K562 (cell line): ENCODE data around the gene DIS3L2. TPM values are rescaled to one million over a fixed set of nuclear protein-coding genes. Genes with fewer than 3 reads are reported as not detected.
A peak's percentile ranks its signal among the peaks of the same experiment; 100 is the strongest.

ENCODE experiments used
- ATAC-seq: fragments of 200-7000 bp; cut with Tn5 transposase; 3 replicates; pipeline ENCODE4 v1.9.1; 2020; ENCODE audit warnings: moderate library complexity
- BruUV-seq: library from RNA; stranded (reverse); fragments of 400-500 nt; replicated peaks from 2 replicates; lab custom pipeline; 2021; lab: Mats Ljungman, UMichigan
- CTCF ChIA-PET: fragments of 300-600 bp; formaldehyde crosslinking; extraction: SDS; loops from one replicate; lab custom pipeline; 2021; ENCODE audit warnings: low intra/inter-chr PET ratio; lab: Yijun Ruan, JAX
- POLR2A ChIA-PET: fragments of 300-600, 350-650 bp; sonication (Branson Sonifier 250); formaldehyde crosslinking; extraction: SDS; loops from one replicate; lab custom pipeline; 2021; ENCODE audit warnings: antibody characterized with exemption, inconsistent platforms; lab: Yijun Ruan, JAX
- DNase-seq, 4 experiments: peaks; one replicate each; pipeline versions ENCODE4 v3.0.0 to v3.0.0-alpha.2; 2011 to 2018; ENCODE audit warnings: low spot score in 3 of 4, mixed read lengths in 3 of 4; ENCODE audit errors: extremely low read depth in 1 of 4
- FAIRE-seq: peaks from 2 replicates; lab custom pipeline; 2011; peaks lifted over from hg19 to GRCh38; lab: Jason Lieb, UNC
- H2AFZ ChIP-seq: 2 replicates; pipeline ENCODE4 v1.6.0; 2011; ENCODE audit warnings: low read depth, low read length, control low read depth, inconsistent platforms
- H3K27ac ChIP-seq: fragments of 200-600 bp; 3 replicates; pipeline ENCODE4 v1.8.0; 2011; ENCODE audit warnings: low read depth, mild to moderate bottlenecking, control low read depth, inconsistent platforms, low read length, moderate library complexity, mixed read lengths; ENCODE audit errors: extremely low read depth
- H3K27me3 ChIP-seq, 2 experiments: fragments of 300-600 bp in 1 of 2; 2 replicates in 1 of 2; 3 replicates in 1 of 2; pipeline versions ENCODE4 v1.6.0 to v1.8.0; 2011; ENCODE audit warnings: inconsistent platforms in 2 of 2, low read length in 2 of 2, mild to moderate bottlenecking in 1 of 2, mixed read lengths in 1 of 2, moderate library complexity in 1 of 2; ENCODE audit not compliant: control insufficient read depth in 2 of 2, insufficient read depth in 2 of 2
- H3K36me3 ChIP-seq: fragments of 300-600 bp; 3 replicates; pipeline ENCODE4 v1.8.0; 2011; ENCODE audit warnings: mild to moderate bottlenecking, low read length, inconsistent platforms; ENCODE audit not compliant: control insufficient read depth, insufficient read depth
- H3K4me1 ChIP-seq, 2 experiments: fragments of 200-600 bp in 1 of 2; replicated peaks in 1 of 2; 2 replicates in 1 of 2; 3 replicates in 1 of 2; pipeline versions ENCODE4 v1.5.1 to v1.8.0; 2011; ENCODE audit warnings: inconsistent platforms in 2 of 2, low read length in 2 of 2, mild to moderate bottlenecking in 1 of 2, mixed read lengths in 1 of 2, moderate library complexity in 1 of 2; ENCODE audit not compliant: control insufficient read depth in 2 of 2, insufficient read depth in 2 of 2
- H3K4me2 ChIP-seq: 2 replicates; pipeline ENCODE4 v1.6.1; 2011; ENCODE audit warnings: low read length, control low read depth, inconsistent platforms, mixed read lengths; ENCODE audit not compliant: insufficient read depth
- H3K4me3 ChIP-seq: fragments of 200-600 bp; sonication (generic), shearing (Covaris generic); 2 replicates; pipeline ENCODE4 v1.5.1; 2016; ENCODE audit warnings: control low read depth, inconsistent platforms
- H3K79me2 ChIP-seq: fragments of 200-600 bp; 3 replicates; pipeline ENCODE4 v1.8.0; 2011; ENCODE audit warnings: low read length, inconsistent platforms; ENCODE audit not compliant: control insufficient read depth, insufficient read depth
- H3K9ac ChIP-seq, 2 experiments: 2 replicates each; pipeline versions ENCODE4 v1.6.0 to v1.6.1; 2011; ENCODE audit warnings: low read depth in 2 of 2, low read length in 2 of 2, control low read depth in 1 of 2, inconsistent platforms in 1 of 2, mild to moderate bottlenecking in 1 of 2, mixed read lengths in 1 of 2; ENCODE audit not compliant: insufficient read depth in 1 of 2
- H3K9me1 ChIP-seq: one replicate; pipeline ENCODE4 v1.6.0; 2011; ENCODE audit warnings: inconsistent platforms, mild to moderate bottlenecking, low read length, moderate library complexity; ENCODE audit not compliant: control insufficient read depth, insufficient read depth
- H3K9me3 ChIP-seq: replicated peaks from 2 replicates; pipeline ENCODE4 v1.5.1; 2011; ENCODE audit warnings: low read depth, low read length, inconsistent platforms; ENCODE audit not compliant: control insufficient read depth, insufficient read depth
- H4K20me1 ChIP-seq: replicated peaks from 2 replicates; pipeline ENCODE4 v1.6.1; 2011; ENCODE audit warnings: low read length, inconsistent platforms, mixed read lengths; ENCODE audit not compliant: control insufficient read depth, insufficient read depth
- BACH1 ChIP-seq: fragments of 200-800 bp; sonication (Bioruptor generic); IDR thresholded peaks from 2 replicates; pipeline ENCODE4 v1.6.1; 2016; ENCODE audit warnings: missing genetic modification characterization, missing compliant biosample characterization
- EP300 ChIP-seq: IDR thresholded peaks from 2 replicates; pipeline ENCODE4 v1.6.1; 2012; ENCODE audit warnings: low read length, improper control_type of control experiment
- HDGF ChIP-seq: fragments of 450-650 bp; IDR thresholded peaks from 2 replicates; pipeline ENCODE4 v1.6.1; 2016
- NCOA2 ChIP-seq, 2 experiments: fragments of 450-650 bp; IDR thresholded peaks; 2 replicates each; pipeline ENCODE4 v1.6.1; 2018; ENCODE audit warnings: mild to moderate bottlenecking in 2 of 2, moderate library complexity in 1 of 2; ENCODE audit not compliant: partially characterized antibody in 2 of 2
- RFX1 ChIP-seq: fragments of 450-650 bp; IDR thresholded peaks from 2 replicates; pipeline ENCODE4 v1.6.1; 2016; ENCODE audit warnings: mild to moderate bottlenecking, moderate library complexity
- SRSF3 ChIP-seq: fragments of 200-400 bp; formaldehyde crosslinking; IDR thresholded peaks from 2 replicates; pipeline ENCODE4 v1.6.1; 2016; ENCODE audit warnings: mild to moderate bottlenecking, low read length, moderate library complexity; ENCODE audit not compliant: insufficient read depth
- ZKSCAN3 ChIP-seq: fragments of 250-450 bp; sonication (Bioruptor Pico); IDR thresholded peaks from 2 replicates; pipeline ENCODE4 v1.4.0; 2020
- ZNF274 ChIP-seq: IDR thresholded peaks from 2 replicates; pipeline ENCODE4 v1.6.1; 2011; ENCODE audit warnings: low read depth, mild to moderate bottlenecking, low read length, moderate library complexity, borderline replicate concordance
- ZNF408 ChIP-seq: fragments of 250-450 bp; sonication (Bioruptor Pico); IDR thresholded peaks from 2 replicates; pipeline ENCODE4 v1.4.0; 2020; ENCODE audit warnings: low read depth, mild to moderate bottlenecking, moderate library complexity
- WGBS: fragments of 100-300 bp; shearing (Covaris generic); methylation state at CpG from one replicate; pipeline ENCODE4 v1.1.6; 2016; ENCODE audit warnings: low coverage, mixed read lengths; ENCODE audit not compliant: insufficient coverage; ENCODE audit errors: missing lambda C conversion rate; 5-methylcytosine and 5-hydroxymethylcytosine counted together
- in situ Hi-C: fragments of 300-500 bp; cut with MboI; formaldehyde crosslinking; loops from 4 replicates; pipeline ENCODE4 v1.15.0; 2018; ENCODE audit warnings: inconsistent platforms, mixed read lengths
- intact Hi-C: fragments of 100-400 bp; cut with micrococcal nuclease; formaldehyde crosslinking; loops from 2 replicates; pipeline ENCODE4 v1.14.2; 2022
- polyA plus RNA-seq, 8 experiments: library from polyadenylated mRNA; depleted of rRNA in 4 of 8; stranded (reverse) in 5 of 8; unstranded in 3 of 8; fragments of >200 nt; fragmentation: Nextera tagmentation in 2 of 8; fragmentation: Illumina TruSeq in 1 of 8; extraction: Ambion mirVana in 2 of 8; extraction: Trizol in 1 of 8; gene quantifications; 2 replicates each; pipeline versions ENCODE4 v1.2.1 to v1.2.3, GENCODE V29; 2011 to 2014; ENCODE audit warnings: inconsistent platforms in 1 of 8, missing spikeins in 1 of 8
- total RNA-seq, 7 experiments: library from RNA; depleted of rRNA in 6 of 7; stranded (reverse); fragments of >200 nt in 6 of 7; fragmentation: Illumina TruSeq in 2 of 7; extraction: Trizol in 2 of 7; gene quantifications; 2 replicates each; pipeline versions ENCODE4 v1.2.1 to v1.2.3, GENCODE V29; 2011 to 2021; ENCODE audit warnings: low replicate concordance in 1 of 7
- TF ChIP-seq, protein P1 (sequence below): sonication (generic); formaldehyde crosslinking; IDR thresholded peaks from 2 replicates; pipeline ENCODE4 v1.8.0; 2022; ENCODE audit warnings: mild to moderate bottlenecking, missing genetic modification reagents
- TF ChIP-seq, protein P2 (sequence below): fragments of 450-650 bp; formaldehyde crosslinking; IDR thresholded peaks from 2 replicates; pipeline ENCODE4 v1.4.0; 2020; ENCODE audit warnings: mild to moderate bottlenecking, moderate library complexity
- TF ChIP-seq, protein P3 (sequence below): IDR thresholded peaks from 2 replicates; pipeline ENCODE4 v1.6.1; 2016; ENCODE audit warnings: missing genetic modification characterization, missing compliant biosample characterization

The DIS3L2 gene
- total and polyA plus RNA-seq, 9 of the 15 experiments (the other 6 are each of a cell fraction or from before 2014, with no cell fraction given): 1.5 to 19.2 (median 11.2) TPM

DNA sequence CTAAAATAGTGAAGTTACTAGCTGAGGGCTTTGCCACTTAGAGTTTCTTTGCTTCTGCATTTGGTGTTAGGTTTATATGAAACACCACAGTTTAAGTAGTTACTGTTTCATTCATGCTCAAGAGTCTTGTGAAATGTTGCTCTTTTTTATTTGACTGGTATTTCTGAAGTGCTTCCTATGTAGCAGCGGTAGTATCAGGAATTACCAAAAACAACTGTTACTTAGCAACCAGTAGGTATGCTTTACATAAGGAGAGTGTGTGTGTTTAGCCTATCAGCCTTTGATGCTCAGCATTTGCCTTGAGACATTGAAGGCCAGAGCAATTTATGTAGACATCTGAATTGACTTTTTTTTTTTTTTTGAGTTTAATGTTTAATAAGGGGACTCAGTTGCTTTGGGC is 3.6 kb downstream of the DIS3L2 start:
- H3K4me3 ChIP-seq: no peak overlapping the region
- H3K9ac ChIP-seq: no peak overlapping the region
- H2AFZ ChIP-seq: no peak overlapping the region
- ATAC-seq (no peak), FAIRE-seq (no peak), DNase-seq (no peak)
- H3K9me1 ChIP-seq: no peaks in the 10 kb centered on the region
- no peak overlapping the region for H3K27ac ChIP-seq
- in situ Hi-C loops: no loop called here
- no peaks in the 10 kb centered on the region for H3K36me3 ChIP-seq
- intact Hi-C loops: no loop called here
- WGBS: 67% methylated on average over 1 of the region's 1 CpG
- CTCF ChIA-PET: interaction anchor here (0.7 kb wide), 1 partner anchor 351 kb away, joined by 3 read pairs; no protein-coding TSS in a partner anchor
- POLR2A ChIA-PET: no interaction called here
- H3K4me2 ChIP-seq: no peak overlapping the region
- TF ChIP-seq, protein P1, sequence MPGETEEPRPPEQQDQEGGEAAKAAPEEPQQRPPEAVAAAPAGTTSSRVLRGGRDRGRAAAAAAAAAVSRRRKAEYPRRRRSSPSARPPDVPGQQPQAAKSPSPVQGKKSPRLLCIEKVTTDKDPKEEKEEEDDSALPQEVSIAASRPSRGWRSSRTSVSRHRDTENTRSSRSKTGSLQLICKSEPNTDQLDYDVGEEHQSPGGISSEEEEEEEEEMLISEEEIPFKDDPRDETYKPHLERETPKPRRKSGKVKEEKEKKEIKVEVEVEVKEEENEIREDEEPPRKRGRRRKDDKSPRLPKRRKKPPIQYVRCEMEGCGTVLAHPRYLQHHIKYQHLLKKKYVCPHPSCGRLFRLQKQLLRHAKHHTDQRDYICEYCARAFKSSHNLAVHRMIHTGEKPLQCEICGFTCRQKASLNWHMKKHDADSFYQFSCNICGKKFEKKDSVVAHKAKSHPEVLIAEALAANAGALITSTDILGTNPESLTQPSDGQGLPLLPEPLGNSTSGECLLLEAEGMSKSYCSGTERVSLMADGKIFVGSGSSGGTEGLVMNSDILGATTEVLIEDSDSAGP (CRISPR knock-in tag): no peak
- peak; percentile 48 for TF ChIP-seq RFX1
- H3K27me3 ChIP-seq: no peaks in the 10 kb centered on the region
- no peaks in the 10 kb centered on the region for H4K20me1 ChIP-seq
- H3K9me3 ChIP-seq: peaks cover 3% of the 10 kb centered on the region; the same call in 1 of the 2 replicates
- BruUV-seq: no TSS peak
- peaks cover 4 to 12% of the 10 kb centered on the region in 2 experiments; a peak in 3 of 5 replicates for H3K4me1 ChIP-seq
- peaks cover 67% of the 10 kb centered on the region for H3K79me2 ChIP-seq

DNA sequence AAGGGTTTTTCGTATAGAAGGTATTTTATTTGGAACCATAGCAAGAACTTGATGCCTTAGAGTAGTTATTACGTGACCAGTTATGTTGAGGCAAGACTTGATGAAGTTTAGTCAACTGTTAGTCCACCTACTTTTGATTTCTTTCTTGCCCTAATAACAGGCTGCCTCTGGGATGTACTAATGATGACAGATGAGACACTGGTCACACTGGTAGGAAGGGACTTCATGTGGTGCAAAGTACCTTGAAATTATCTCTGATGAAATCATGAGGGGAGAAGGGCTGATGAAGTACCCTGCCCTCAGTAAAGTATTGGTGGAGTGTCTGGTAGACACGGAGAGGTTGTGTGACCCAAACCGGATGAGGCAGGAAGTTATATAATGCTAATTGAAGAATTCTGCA is 5.4 kb downstream of the DIS3L2 start:
- DNase-seq: no peak
- BruUV-seq: no TSS peak
- Histone ChIP-seq H4K20me1 (no peaks in the 10 kb centered on the region), H3K4me2 (no peak overlapping the region), H3K27me3 (no peaks in the 10 kb centered on the region), H3K9ac (no peak overlapping the region), H2AFZ (no peak overlapping the region), H3K79me2 (peaks cover 61% of the 10 kb centered on the region), H3K4me3 (no peak overlapping the region), H3K27ac (no peak overlapping the region), H3K36me3 (no peaks in the 10 kb centered on the region), H3K9me3 (peaks cover 3% of the 10 kb centered on the region; the same call in 1 of the 2 replicates), H3K4me1 (peaks cover 0 to 1% of the 10 kb centered on the region in 2 experiments; a peak in 3 of 5 replicates), H3K9me1 (no peaks in the 10 kb centered on the region)
- in situ Hi-C loops (no loop called here), intact Hi-C loops (no loop called here)
- POLR2A ChIA-PET: no interaction called here
- CTCF ChIA-PET: no interaction called here
- WGBS: 66% methylated on average over 4 of the region's 4 CpGs
- ATAC-seq: no peak
- FAIRE-seq: no peak
- no peak for TF ChIP-seq ZNF274
- TF ChIP-seq, protein P2, sequence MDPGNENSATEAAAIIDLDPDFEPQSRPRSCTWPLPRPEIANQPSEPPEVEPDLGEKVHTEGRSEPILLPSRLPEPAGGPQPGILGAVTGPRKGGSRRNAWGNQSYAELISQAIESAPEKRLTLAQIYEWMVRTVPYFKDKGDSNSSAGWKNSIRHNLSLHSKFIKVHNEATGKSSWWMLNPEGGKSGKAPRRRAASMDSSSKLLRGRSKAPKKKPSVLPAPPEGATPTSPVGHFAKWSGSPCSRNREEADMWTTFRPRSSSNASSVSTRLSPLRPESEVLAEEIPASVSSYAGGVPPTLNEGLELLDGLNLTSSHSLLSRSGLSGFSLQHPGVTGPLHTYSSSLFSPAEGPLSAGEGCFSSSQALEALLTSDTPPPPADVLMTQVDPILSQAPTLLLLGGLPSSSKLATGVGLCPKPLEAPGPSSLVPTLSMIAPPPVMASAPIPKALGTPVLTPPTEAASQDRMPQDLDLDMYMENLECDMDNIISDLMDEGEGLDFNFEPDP: no peak
- TF ChIP-seq BACH1: no peak
- TF ChIP-seq ZKSCAN3 (CRISPR knock-in tag): no peak
- TF ChIP-seq EP300: no peak
- TF ChIP-seq, protein P3, sequence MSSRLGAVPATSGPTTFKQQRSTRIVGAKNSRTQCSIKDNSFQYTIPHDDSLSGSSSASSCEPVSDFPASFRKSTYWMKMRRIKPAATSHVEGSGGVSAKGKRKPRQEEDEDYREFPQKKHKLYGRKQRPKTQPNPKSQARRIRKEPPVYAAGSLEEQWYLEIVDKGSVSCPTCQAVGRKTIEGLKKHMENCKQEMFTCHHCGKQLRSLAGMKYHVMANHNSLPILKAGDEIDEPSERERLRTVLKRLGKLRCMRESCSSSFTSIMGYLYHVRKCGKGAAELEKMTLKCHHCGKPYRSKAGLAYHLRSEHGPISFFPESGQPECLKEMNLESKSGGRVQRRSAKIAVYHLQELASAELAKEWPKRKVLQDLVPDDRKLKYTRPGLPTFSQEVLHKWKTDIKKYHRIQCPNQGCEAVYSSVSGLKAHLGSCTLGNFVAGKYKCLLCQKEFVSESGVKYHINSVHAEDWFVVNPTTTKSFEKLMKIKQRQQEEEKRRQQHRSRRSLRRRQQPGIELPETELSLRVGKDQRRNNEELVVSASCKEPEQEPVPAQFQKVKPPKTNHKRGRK (tag): no peak
- no peak for TF ChIP-seq NCOA2 (IDR thresholded peaks at IDR 0.05; ENCODE audit: partially characterized antibody in 2 of 2)
- no peak for TF ChIP-seq ZNF408
- no peak for TF ChIP-seq HDGF
- TF ChIP-seq SRSF3: no peak
